ENCODE results near the gene DPY19L3. TPM values are rescaled to one million over a fixed set of nuclear protein-coding genes. Genes with fewer than 3 reads are reported as not detected.
"Not testable (repeated sequence)": the region's sequence is repeated elsewhere in the genome, so short reads cannot be mapped to it uniquely, and the experiment has no call there.

The DPY19L3 gene
- total RNA-seq, 1 experiment from 2014 or later = 17.3 TPM

DNA sequence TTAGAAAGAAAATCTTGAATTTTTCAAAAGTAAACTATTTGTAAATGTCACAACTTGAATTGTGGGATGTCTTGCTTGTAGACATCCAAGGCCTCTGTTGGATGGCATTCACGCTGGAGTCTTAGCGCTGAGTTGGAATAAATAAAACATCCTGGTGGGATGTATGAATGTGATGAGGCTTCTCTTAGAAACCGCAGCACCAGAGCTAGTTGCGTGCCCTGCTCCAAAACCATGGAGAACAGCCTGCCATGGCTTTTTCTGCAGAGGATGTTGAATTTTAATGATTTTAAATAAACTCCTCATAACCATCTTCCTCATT lies 70.4 kb downstream of the DPY19L3 start:
- DNase-seq (ENCODE audit: low spot score) = peak; percentile 17
- in situ Hi-C loops (cut with HindIII; ENCODE audit: low sequenced_read_pairs) = no loop called here

DNA sequence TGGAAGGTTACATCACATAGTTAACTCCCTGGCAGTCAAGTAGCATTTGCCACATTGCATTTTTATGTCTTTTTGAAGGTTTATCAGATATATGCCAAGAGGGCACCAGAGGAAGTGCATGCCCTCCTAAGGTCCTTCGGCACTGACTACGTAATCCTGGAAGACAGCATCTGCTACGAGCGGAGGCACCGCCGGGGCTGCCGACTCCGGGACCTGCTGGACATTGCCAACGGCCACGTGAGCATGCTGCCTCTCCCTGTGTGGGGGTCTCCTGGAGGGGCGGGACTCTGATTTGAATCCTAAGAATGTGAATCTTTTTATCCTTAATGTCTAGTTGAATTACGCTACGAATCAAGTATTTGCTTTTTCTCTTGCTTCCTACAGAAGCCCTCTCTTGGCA lies 74.8 kb downstream of the DPY19L3 start:
- in situ Hi-C loops (cut with HindIII; ENCODE audit: low sequenced_read_pairs) = no loop called here
- DNase-seq (ENCODE audit: low spot score) = peak; percentile 15

DNA sequence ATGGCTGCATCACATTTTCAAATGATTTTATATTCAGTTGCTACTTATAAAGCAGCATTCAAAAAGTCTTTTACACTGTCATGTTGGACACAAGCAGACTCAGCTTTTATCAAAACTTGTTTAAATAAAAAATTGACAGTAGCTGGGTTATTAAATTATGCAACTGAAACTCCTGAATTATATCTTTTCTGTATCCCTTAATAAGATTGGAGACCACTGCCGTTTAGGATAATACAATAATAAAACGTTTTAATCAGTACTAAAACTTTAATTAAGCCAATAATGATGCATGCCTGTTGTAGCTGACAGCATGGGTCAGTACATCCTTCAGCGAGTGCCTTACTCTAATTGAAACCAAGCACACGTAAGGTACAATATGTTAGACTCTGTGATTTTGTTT lies 78.0 kb downstream of the DPY19L3 start:
- DNase-seq (ENCODE audit: low spot score) = no peak
- in situ Hi-C loops (cut with HindIII; ENCODE audit: low sequenced_read_pairs) = no loop called here

DNA sequence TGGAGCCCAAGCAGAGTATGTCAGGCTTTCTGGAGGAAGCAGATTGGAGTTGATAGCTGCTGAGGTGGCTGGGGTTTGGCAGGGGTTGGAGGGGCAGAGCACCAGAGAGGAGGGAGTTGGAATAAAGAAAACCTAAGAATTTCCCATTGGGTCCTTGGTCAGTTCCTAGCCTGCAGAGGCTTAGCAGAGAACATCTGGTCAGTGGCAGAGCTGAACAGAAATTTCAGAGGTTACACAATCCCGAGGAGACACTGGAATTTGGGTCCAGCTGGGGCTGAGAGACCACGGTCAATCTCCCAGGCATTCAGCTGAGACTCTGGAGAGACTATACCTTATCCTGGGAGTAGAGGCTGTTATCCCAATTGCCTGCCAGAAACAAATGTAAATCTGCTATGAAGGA lies 84.4 kb downstream of the DPY19L3 start:
- in situ Hi-C loops (cut with HindIII; ENCODE audit: low sequenced_read_pairs) = no loop called here
- no peak for DNase-seq (ENCODE audit: low spot score)

DNA sequence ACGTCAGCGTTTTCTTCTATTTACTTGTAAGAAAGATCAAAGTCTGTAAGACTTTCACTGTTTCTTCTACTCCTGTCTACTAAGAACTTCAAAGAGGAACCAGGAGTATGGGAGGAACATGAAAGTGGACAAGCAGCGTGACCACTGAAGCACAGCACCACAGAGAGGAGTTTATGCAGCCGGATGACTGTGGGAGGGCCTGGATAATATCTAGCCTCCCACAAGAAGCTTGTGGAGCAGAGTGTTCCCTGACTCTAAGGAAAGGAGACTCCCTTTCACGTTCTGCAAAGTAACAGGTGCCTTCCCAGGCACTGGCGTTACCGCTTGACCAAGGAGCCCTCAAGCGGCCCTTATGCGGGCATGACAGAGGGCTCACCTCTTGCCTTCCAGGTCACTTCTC lies 91.8 kb downstream of the DPY19L3 start:
- DNase-seq (ENCODE audit: low spot score) = no peak
- in situ Hi-C loops (cut with HindIII; ENCODE audit: low sequenced_read_pairs) = no loop called here

DNA sequence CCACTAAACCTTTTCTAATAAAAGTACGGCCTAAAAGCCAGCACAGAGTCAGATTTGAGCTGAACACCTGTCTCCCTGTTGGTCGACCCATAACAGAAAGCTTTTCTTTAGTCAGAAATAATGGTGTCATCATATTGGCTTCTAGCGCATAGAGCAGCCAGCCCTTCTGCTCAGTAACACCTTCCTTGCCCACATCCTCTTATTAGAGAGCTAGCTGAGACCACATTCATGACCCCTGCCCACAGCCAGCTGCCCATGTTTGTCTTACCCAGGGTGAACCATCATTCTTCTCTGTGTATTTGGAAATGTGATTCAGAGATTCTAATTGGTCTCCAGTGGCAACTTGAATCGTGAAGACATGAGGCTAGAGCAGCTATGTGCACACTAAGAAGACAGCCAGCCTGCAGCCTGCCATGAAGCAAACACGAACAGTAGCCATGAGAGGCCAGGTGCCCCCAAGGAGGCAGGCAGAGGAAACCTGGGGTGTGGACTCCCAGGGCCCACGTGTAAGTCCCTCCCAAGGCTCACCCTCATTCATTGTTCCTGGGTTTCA lies 93.2 kb downstream of the DPY19L3 start:
- in situ Hi-C loops (cut with HindIII; ENCODE audit: low sequenced_read_pairs) = no loop called here
- DNase-seq (ENCODE audit: low spot score) = no peak

DNA sequence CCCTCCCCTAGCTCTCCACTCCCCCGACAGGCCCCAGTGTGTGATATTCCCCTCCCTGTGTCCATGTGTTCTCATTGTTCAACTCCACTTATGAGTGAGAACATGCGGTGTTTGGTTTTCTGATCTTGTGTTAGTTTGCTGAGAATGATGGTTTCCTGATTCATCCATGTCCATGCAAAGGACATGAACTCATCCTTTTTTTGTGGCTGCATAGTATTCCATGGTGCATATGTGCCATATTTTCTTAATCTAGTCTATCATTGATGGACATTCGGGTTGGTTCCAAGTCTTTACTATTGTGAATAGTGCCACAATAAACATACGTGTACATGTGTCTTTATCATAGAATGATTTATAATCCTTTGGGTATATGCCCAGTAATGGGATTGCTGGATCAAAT lies 106.9 kb downstream of the DPY19L3 start:
- in situ Hi-C loops (cut with HindIII; ENCODE audit: low sequenced_read_pairs); DNase-seq (ENCODE audit: low spot score): not testable (repeated sequence)

DNA sequence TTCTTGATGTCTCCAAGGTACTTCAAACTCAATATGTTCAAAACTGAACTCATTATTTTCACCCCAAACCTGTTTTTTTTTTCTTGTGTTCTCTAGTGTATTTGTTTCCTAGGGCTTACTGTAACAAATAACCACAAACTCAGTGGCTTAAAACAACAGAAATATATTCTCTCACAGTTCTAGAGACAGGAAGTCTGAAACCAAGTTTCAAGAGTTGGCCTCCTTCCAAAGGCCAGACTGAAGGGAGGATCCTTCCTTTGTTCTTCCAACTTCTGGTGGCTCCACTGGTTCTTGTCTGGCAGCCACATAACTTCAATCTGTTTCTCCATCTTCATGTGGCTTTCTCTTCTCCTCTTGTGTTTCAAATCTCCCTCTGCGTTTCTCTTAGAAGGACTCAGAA lies 113.5 kb downstream of the DPY19L3 start:
- DNase-seq (ENCODE audit: low spot score) = no peak
- in situ Hi-C loops (cut with HindIII; ENCODE audit: low sequenced_read_pairs) = no loop called here

DNA sequence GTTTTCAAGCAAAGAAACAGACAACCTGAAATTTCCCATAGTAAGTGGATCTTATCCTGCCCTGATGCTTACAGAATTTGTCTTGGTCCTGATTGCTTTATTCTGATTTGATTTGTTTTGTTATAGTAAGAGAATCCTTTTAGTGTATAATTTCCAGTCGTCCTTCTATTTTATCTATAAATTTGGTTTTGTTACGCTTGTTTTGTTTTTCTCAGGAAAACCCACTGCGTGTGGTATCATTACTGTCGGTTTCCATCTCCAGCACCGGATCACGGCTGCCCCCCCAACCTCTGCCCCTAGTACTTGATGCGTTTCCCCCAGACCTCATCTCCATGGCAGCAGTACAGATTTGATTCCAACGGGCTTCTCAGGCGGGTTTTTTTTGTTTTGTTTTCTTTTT lies 117.4 kb downstream of the DPY19L3 start:
- in situ Hi-C loops (cut with HindIII; ENCODE audit: low sequenced_read_pairs) = no loop called here

DNA sequence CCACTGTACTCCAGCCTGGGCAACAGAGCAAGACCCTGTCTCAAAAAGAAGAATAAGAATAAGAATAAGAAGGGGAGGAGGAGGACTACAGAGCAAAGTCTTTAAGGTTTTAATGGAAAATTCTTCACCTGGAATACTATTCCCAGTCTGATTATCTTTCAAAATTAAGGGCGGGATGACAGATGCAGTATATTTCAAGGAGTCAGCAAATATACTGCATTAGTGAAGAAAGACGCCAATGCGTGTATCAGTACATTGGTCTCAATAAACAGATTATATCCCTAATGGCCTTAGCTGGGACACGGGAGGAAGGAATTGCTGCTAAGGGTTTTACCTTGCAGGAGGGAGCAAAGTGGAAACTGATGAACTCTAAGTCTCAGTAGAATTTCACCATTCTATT lies 121.3 kb downstream of the DPY19L3 start:
- in situ Hi-C loops (cut with HindIII; ENCODE audit: low sequenced_read_pairs) = no loop called here

More for the DNA sequence above, 117.4 kb downstream of the DPY19L3 start:
- DNase-seq (ENCODE audit: low spot score) = no peak

DNA sequence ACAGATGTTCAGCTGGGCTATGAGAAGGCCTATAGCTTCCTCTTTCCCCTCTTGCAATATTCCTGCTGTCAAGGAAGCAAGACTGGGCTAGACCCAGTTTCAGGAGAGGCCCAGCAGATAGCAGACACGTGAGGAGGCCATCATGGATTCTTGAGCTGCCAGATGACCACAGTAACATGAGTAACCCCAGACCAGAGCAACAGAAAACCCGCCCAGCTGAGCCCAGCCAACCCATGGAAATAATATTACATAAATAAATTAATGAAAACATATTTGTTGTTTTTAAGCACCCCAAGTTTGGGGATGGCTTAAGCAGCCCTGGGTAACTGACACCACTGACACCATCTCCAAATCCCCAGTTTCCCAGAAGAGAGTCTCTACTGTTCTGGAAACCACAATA lies 125.2 kb downstream of the DPY19L3 start:
- no peak for DNase-seq (ENCODE audit: low spot score)
- in situ Hi-C loops (cut with HindIII; ENCODE audit: low sequenced_read_pairs) = no loop called here

More for the DNA sequence above, 121.3 kb downstream of the DPY19L3 start:
- no peak for DNase-seq (ENCODE audit: low spot score)

DNA sequence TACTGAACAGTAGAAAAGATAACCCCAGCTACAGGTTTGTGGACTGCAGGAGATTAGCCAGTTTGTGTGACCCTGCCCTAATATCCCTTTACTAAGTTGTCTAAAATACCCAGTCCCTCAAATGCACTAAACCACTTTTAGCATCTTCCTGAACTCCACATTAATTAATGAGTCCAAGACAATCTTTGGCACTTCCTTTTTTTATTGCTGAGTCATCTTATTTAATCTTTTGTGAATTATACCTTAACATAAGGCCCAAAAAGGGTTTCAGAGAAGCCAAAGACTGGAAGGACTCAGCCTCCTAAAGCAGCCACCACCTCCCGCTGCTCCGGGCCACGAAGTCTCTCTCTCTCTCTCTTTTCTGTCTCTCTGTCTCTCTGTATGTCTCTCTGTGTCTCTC lies 126.7 kb downstream of the DPY19L3 start:
- in situ Hi-C loops (cut with HindIII; ENCODE audit: low sequenced_read_pairs) = no loop called here
- no peak for DNase-seq (ENCODE audit: low spot score)

Other genes starting within 250 kb of the DPY19L3 start
- gene ZNF507, start 60.2 kb upstream of the DPY19L3 start, total RNA-seq (2014; rRNA removed; shearing (Covaris generic)) = 5.5 and 10.0 TPM in 2 replicates
- gene PDCD5, start 175.4 kb downstream of the DPY19L3 start, total RNA-seq (2014; rRNA removed; shearing (Covaris generic)) = 179 and 191 TPM in 2 replicates

Measured in G401 (cell line).